Measurements from ENCODE around the gene PAIP2B. TPM values are rescaled to one million over a fixed set of nuclear protein-coding genes. Genes with fewer than 3 reads are reported as not detected.

Gene PAIP2B
- total and polyA plus RNA-seq, 2 of the 13 experiments (the other 11 are each of a cell fraction or from before 2014, with no cell fraction given), result 0.16 to 0.29 TPM

GRCh38 chr2:71275939-71276310 lies 49.0 kb upstream of the PAIP2B start (continued):
- no peak for TF ChIP-seq ZBTB8A (CRISPR knock-in tag; IDR thresholded peaks at IDR 0.05; ENCODE audit: borderline replicate concordance, low read depth)
- no peak for TF ChIP-seq ZFP91 (CRISPR knock-in tag; IDR thresholded peaks at IDR 0.05; ENCODE audit: borderline replicate concordance)
- no peak for TF ChIP-seq MIXL1 (CRISPR knock-in tag; IDR thresholded peaks at IDR 0.05)
- TF ChIP-seq CBFB (CRISPR knock-in tag; IDR thresholded peaks at IDR 0.05), result no peak
- TF ChIP-seq PHB2 (IDR thresholded peaks at IDR 0.05; ENCODE audit: partially characterized antibody), result no peak
- no peak for TF ChIP-seq SIN3B (IDR thresholded peaks at IDR 0.05; ENCODE audit: low read length)
- TF ChIP-seq HNF4A (CRISPR knock-in tag; IDR thresholded peaks at IDR 0.05), result no peak
- no peak for TF ChIP-seq YY1 (IDR thresholded peaks at IDR 0.05; ENCODE audit: insufficient read depth, insufficient replicate concordance, low read depth, low read length)
- TF ChIP-seq SIX4 (CRISPR knock-in tag; IDR thresholded peaks at IDR 0.05), result no peak
- TF ChIP-seq KAT8 (CRISPR knock-in tag; IDR thresholded peaks at IDR 0.05), result no peak
- no peak for TF ChIP-seq MAF1 (CRISPR knock-in tag; IDR thresholded peaks at IDR 0.05; ENCODE audit: borderline replicate concordance)

DNA sequence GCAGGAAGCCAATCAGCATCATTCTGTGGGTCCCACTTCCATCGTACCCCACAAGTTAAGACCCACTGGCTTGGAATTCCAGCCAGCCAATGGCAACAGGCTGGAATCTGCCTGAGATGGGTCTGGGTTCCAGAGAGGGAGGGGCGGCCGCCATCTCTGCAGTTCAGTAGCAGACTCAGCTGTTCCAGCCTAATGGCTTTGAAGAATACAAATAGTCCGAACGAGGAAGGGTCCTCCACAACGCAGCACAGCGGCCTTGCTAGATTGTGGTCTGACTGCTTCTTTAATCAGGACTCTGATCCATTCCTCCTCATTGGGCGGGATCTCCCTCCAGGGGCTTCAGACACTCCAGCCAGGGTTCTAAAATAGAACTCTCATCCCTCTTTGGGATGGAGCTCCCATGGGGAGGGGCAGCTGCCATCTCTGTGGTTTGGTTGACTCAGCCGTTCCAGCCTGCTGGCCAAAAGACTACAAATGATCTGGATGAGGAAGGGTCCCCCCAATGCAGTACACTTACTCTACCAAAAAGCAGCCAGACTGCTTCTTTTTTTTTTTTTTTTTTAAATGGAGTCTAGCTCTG lies 42.7 kb upstream of the PAIP2B start:
- DNase-seq (ENCODE audit: low spot score) (no peak), FAIRE-seq (no peak), ATAC-seq (no peak)
- Histone ChIP-seq H3K4me2 (ENCODE audit: low read depth, low read length) (no peak overlapping the region), H3K9me3 (ENCODE audit: low read length) (no peaks in the 10 kb centered on the region), H3K4me1 (ENCODE audit: insufficient read depth, low read length) (no peaks in the 10 kb centered on the region), H3K9ac (ENCODE audit: insufficient read depth, low read depth, low read length) (no peak overlapping the region), H3K4me3 (replicated peaks in 1 of 3; ENCODE audit: insufficient read depth in 1 of 3, low read depth in 2 of 3, low read length in 3 of 3) (no peak overlapping the region), H3K27ac (ENCODE audit: extremely low read length, insufficient read depth, low read length) (no peak overlapping the region), H4K20me1 (ENCODE audit: insufficient read depth, low read length) (no peaks in the 10 kb centered on the region), H3K27me3 (ENCODE audit: control insufficient read depth in 1 of 2, insufficient read depth in 2 of 2, low read length in 2 of 2) (peaks cover 4 to 17% of the 10 kb centered on the region in 2 experiments; a peak in 3 of 5 replicates), H3K36me3 (replicated peaks in 1 of 2; ENCODE audit: control insufficient read depth in 1 of 2, insufficient read depth in 2 of 2, low read length in 2 of 2) (no peaks in the 10 kb centered on the region), H3K79me2 (ENCODE audit: insufficient read depth, low read length) (no peaks in the 10 kb centered on the region), H2AFZ (ENCODE audit: low read length) (no peak overlapping the region)
- ChIA-PET CTCF (ENCODE audit: low intra/inter-chr PET ratio, low total read pairs) (no interaction called here), POLR2A (no interaction called here)
- in situ Hi-C loops (cut with HindIII; ENCODE audit: extremely low pct_ligation_motif_present, low pct_unique_long_range_greater_than_20kb), result no loop called here
- TF ChIP-seq, protein P1, sequence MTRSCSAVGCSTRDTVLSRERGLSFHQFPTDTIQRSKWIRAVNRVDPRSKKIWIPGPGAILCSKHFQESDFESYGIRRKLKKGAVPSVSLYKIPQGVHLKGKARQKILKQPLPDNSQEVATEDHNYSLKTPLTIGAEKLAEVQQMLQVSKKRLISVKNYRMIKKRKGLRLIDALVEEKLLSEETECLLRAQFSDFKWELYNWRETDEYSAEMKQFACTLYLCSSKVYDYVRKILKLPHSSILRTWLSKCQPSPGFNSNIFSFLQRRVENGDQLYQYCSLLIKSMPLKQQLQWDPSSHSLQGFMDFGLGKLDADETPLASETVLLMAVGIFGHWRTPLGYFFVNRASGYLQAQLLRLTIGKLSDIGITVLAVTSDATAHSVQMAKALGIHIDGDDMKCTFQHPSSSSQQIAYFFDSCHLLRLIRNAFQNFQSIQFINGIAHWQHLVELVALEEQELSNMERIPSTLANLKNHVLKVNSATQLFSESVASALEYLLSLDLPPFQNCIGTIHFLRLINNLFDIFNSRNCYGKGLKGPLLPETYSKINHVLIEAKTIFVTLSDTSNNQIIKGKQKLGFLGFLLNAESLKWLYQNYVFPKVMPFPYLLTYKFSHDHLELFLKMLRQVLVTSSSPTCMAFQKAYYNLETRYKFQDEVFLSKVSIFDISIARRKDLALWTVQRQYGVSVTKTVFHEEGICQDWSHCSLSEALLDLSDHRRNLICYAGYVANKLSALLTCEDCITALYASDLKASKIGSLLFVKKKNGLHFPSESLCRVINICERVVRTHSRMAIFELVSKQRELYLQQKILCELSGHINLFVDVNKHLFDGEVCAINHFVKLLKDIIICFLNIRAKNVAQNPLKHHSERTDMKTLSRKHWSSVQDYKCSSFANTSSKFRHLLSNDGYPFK (CRISPR knock-in tag; IDR thresholded peaks at IDR 0.05; ENCODE audit: borderline replicate concordance), result no peak
- TF ChIP-seq ZNF839 (CRISPR knock-in tag; IDR thresholded peaks at IDR 0.05; ENCODE audit: borderline replicate concordance), result no peak
- no peak for TF ChIP-seq HMGA1 (CRISPR knock-in tag; conservative IDR thresholded peaks at IDR 0.05)
- TF ChIP-seq, protein P2, sequence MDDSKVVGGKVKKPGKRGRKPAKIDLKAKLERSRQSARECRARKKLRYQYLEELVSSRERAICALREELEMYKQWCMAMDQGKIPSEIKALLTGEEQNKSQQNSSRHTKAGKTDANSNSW (CRISPR knock-in tag; IDR thresholded peaks at IDR 0.05; ENCODE audit: borderline replicate concordance), result no peak
- WGBS (ENCODE audit: low lambda C conversion rate), result 19% methylated on average over 9 of the region's 9 CpGs
- BruUV-seq (replicated peaks), result no TSS peak
- intact Hi-C loops (cut with micrococcal nuclease; ENCODE audit: unreplicated experiment), result no loop called here
